ENCODE results near the gene CCDC40.

- TF ChIP-seq FOXA3 (CRISPR knock-in tag; conservative IDR thresholded peaks at IDR 0.05 in 1 of 2, IDR thresholded peaks at IDR 0.05 in 1 of 2) (no peak), TAF1 (IDR thresholded peaks at IDR 0.05; ENCODE audit: control insufficient read depth, extremely low read depth, insufficient read depth, low read length, severe bottlenecking) (no peak), SREBF2 (CRISPR knock-in tag; IDR thresholded peaks at IDR 0.05) (no peak), BRF2 (IDR thresholded peaks at IDR 0.05; ENCODE audit: borderline replicate concordance, insufficient read depth, insufficient read length) (no peak), SIN3A (IDR thresholded peaks at IDR 0.05; ENCODE audit: borderline replicate concordance in 2 of 2, control insufficient read depth in 1 of 2, low read depth in 2 of 2, low read length in 2 of 2) (no peak), BRCA1 (IDR thresholded peaks at IDR 0.05) (no peak), BRCA1 (CRISPR knock-in tag; IDR thresholded peaks at IDR 0.05) (no peak), CREB3 (tag; conservative IDR thresholded peaks at IDR 0.05; ENCODE audit: low read depth) (no peak), FOXM1 (IDR thresholded peaks at IDR 0.05; ENCODE audit: low read depth) (no peak), FOXM1 (CRISPR knock-in tag; IDR thresholded peaks at IDR 0.05; ENCODE audit: low read depth) (no peak)
Observed at GRCh38 chr17:80125656-80126448, 89.4 kb downstream of the CCDC40 start.

Data from K562 (cell line).